WTC11 (cell line): ENCODE results near the gene GDI1. TPM values are rescaled to one million over a fixed set of nuclear protein-coding genes. Genes with fewer than 3 reads are reported as not detected.

Source experiments
- ATAC-seq: fragments of 200-7000 bp; cut with Tn5 transposase; 2 replicates; pipeline ENCODE4 v1.10.0; 2021; ENCODE audit warnings: mild to moderate bottlenecking, moderate library complexity
- CTCF ChIA-PET: fragments of 300-600 bp; sonication (Branson Sonifier 250); formaldehyde crosslinking; loops from one replicate; lab custom pipeline; 2021; ENCODE audit warnings: antibody characterized with exemption; lab: Charles Lee
- POLR2A ChIA-PET: fragments of 350-600 bp; sonication (Branson Sonifier 250); formaldehyde crosslinking; loops from one replicate; lab custom pipeline; 2021; ENCODE audit warnings: antibody characterized with exemption; lab: Charles Lee
- DNase-seq: peaks from one replicate; pipeline ENCODE4 v3.0.0; 2021; ENCODE audit warnings: low spot score
- H3K27ac Mint-ChIP-seq: 2 replicates; pipeline ENCODE4 v1.8.0; 2021; ENCODE audit warnings: mixed read lengths
- H3K27me3 Mint-ChIP-seq: 2 replicates; pipeline ENCODE4 v1.8.0; 2021; ENCODE audit warnings: low read depth, mild to moderate bottlenecking, moderate library complexity, mixed read lengths
- H3K36me3 Mint-ChIP-seq: 2 replicates; pipeline ENCODE4 v1.8.0; 2021; ENCODE audit warnings: mixed read lengths
- H3K4me1 Mint-ChIP-seq: 2 replicates; pipeline ENCODE4 v1.8.0; 2022; ENCODE audit warnings: mixed read lengths
- H3K4me3 Mint-ChIP-seq: 2 replicates; pipeline ENCODE4 v1.8.0; 2021; ENCODE audit warnings: mild to moderate bottlenecking, moderate library complexity, mixed read lengths
- H3K9me3 Mint-ChIP-seq: 2 replicates; pipeline ENCODE4 v1.8.0; 2021; ENCODE audit warnings: mixed read lengths
- AR ChIP-seq: fragments of 250-450 bp; sonication (Bioruptor Pico); IDR thresholded peaks from 2 replicates; pipeline ENCODE4 v1.9.0; 2021; ENCODE audit warnings: mild to moderate bottlenecking
- ATF6 ChIP-seq: sonication (generic); formaldehyde crosslinking; IDR thresholded peaks from 2 replicates; pipeline ENCODE4 v1.8.1; 2023; ENCODE audit warnings: mild to moderate bottlenecking, missing genetic modification reagents
- ELF4 ChIP-seq: sonication (generic); formaldehyde crosslinking; IDR thresholded peaks from 2 replicates; pipeline ENCODE4 v1.8.1; 2022; ENCODE audit warnings: low read depth, mild to moderate bottlenecking, moderate library complexity, missing genetic modification reagents
- ESRRA ChIP-seq: sonication (generic); formaldehyde crosslinking; IDR thresholded peaks from 2 replicates; pipeline ENCODE4 v1.8.1; 2022; ENCODE audit warnings: mild to moderate bottlenecking, missing genetic modification reagents, borderline replicate concordance
- GABPB1 ChIP-seq: sonication (generic); formaldehyde crosslinking; IDR thresholded peaks from 2 replicates; pipeline ENCODE4 v1.8.1; 2023; ENCODE audit warnings: mild to moderate bottlenecking, missing genetic modification reagents
- GRHL2 ChIP-seq: fragments of 250-450 bp; sonication (Bioruptor Pico); IDR thresholded peaks from 2 replicates; pipeline ENCODE4 v1.8.0; 2022; ENCODE audit warnings: mild to moderate bottlenecking, moderate library complexity; ENCODE audit not compliant: insufficient replicate concordance, severe bottlenecking
- IRF2 ChIP-seq: sonication (generic); formaldehyde crosslinking; IDR thresholded peaks from 2 replicates; pipeline ENCODE4 v1.8.0; 2022; ENCODE audit warnings: low read depth, missing genetic modification reagents, borderline replicate concordance
- JAZF1 ChIP-seq: fragments of 250-450 bp; sonication (Bioruptor Pico); IDR thresholded peaks from 2 replicates; pipeline ENCODE4 v1.9.0; 2021; ENCODE audit warnings: moderate library complexity, mild to moderate bottlenecking, inconsistent platforms
- JUN ChIP-seq: sonication (generic); formaldehyde crosslinking; IDR thresholded peaks from 2 replicates; pipeline ENCODE4 v1.8.0; 2023; ENCODE audit warnings: mild to moderate bottlenecking, missing genetic modification reagents
- MXD4 ChIP-seq: fragments of 250-450 bp; sonication (Bioruptor Pico); IDR thresholded peaks from 2 replicates; pipeline ENCODE4 v1.8.0; 2021; ENCODE audit warnings: mild to moderate bottlenecking, moderate library complexity, borderline replicate concordance
- NFATC4 ChIP-seq: fragments of 250-450 bp; sonication (Bioruptor Pico); IDR thresholded peaks from 2 replicates; pipeline ENCODE4 v1.9.0; 2021; ENCODE audit warnings: mild to moderate bottlenecking
- NR3C1 ChIP-seq: sonication (generic); formaldehyde crosslinking; conservative IDR thresholded peaks from 2 replicates; pipeline ENCODE4 v1.8.1; 2023; ENCODE audit warnings: low read depth, mild to moderate bottlenecking, missing genetic modification reagents
- OVOL2 ChIP-seq: fragments of 250-450 bp; sonication (Bioruptor Pico); IDR thresholded peaks from 2 replicates; pipeline ENCODE4 v1.9.0; 2021; ENCODE audit warnings: mild to moderate bottlenecking, borderline replicate concordance
- PREB ChIP-seq: sonication (generic); formaldehyde crosslinking; IDR thresholded peaks from 2 replicates; pipeline ENCODE4 v1.8.1; 2022; ENCODE audit warnings: mild to moderate bottlenecking, missing genetic modification reagents, moderate library complexity, borderline replicate concordance
- RELA ChIP-seq: sonication (generic); formaldehyde crosslinking; IDR thresholded peaks from 2 replicates; pipeline ENCODE4 v1.8.1; 2022; ENCODE audit warnings: missing genetic modification reagents, mild to moderate bottlenecking, borderline replicate concordance
- SMAD3 ChIP-seq: sonication (generic); formaldehyde crosslinking; IDR thresholded peaks from 2 replicates; pipeline ENCODE4 v1.8.0; 2022; ENCODE audit warnings: missing genetic modification reagents, mild to moderate bottlenecking, borderline replicate concordance
- SMAD4 ChIP-seq: sonication (generic); formaldehyde crosslinking; IDR thresholded peaks from 2 replicates; pipeline ENCODE4 v1.8.0; 2022; ENCODE audit warnings: mild to moderate bottlenecking, missing genetic modification reagents
- SOX15 ChIP-seq: fragments of 250-450 bp; sonication (Bioruptor Pico); IDR thresholded peaks from 2 replicates; pipeline ENCODE4 v1.9.0; 2021; ENCODE audit warnings: mild to moderate bottlenecking
- ZMAT4 ChIP-seq: fragments of 250-450 bp; sonication (Bioruptor Pico); IDR thresholded peaks from 2 replicates; pipeline ENCODE4 v1.9.0; 2021; ENCODE audit warnings: mild to moderate bottlenecking
- ZNF232 ChIP-seq: sonication (generic); formaldehyde crosslinking; IDR thresholded peaks from 2 replicates; pipeline ENCODE4 v1.8.0; 2022; ENCODE audit warnings: mild to moderate bottlenecking, missing genetic modification reagents
- ZNF263 ChIP-seq: sonication (generic); formaldehyde crosslinking; IDR thresholded peaks from 2 replicates; pipeline ENCODE4 v1.8.1; 2022; ENCODE audit warnings: low read depth, mild to moderate bottlenecking, moderate library complexity, missing genetic modification reagents
- ZNF416 ChIP-seq: fragments of 250-450 bp; sonication (Bioruptor Pico); IDR thresholded peaks from 2 replicates; pipeline ENCODE4 v1.9.0; 2021; ENCODE audit warnings: mild to moderate bottlenecking, inconsistent platforms
- ZNF532 ChIP-seq: fragments of 250-450 bp; sonication (Bioruptor Pico); IDR thresholded peaks from 2 replicates; pipeline ENCODE4 v1.9.0; 2021; ENCODE audit warnings: mild to moderate bottlenecking, borderline replicate concordance
- total RNA-seq: library from RNA; stranded (reverse); gene quantifications from 3 replicates; pipeline ENCODE4 v1.2.3, GENCODE V29; 2021

GDI1 gene
- total RNA-seq, 1 experiment from 2014 or later, result 108 TPM

- H3K4me1 Mint-ChIP-seq, result peaks cover 16% of the 10 kb centered on the region
- no peak overlapping the region; the same call in 1 of the 2 replicates for H3K27ac Mint-ChIP-seq
- no peaks in the 10 kb centered on the region for H3K27me3 Mint-ChIP-seq
- POLR2A ChIA-PET, result no interaction called here
- no peak for DNase-seq
- no peak overlapping the region for H3K4me3 Mint-ChIP-seq
- ATAC-seq, result no peak
- CTCF ChIA-PET, result interaction anchor here (1.2 kb wide), 1 partner anchor 124 kb away, joined by 5 read pairs; no protein-coding TSS in a partner anchor
- H3K36me3 Mint-ChIP-seq, result peaks cover 25% of the 10 kb centered on the region
- TF ChIP-seq SOX15 (CRISPR knock-in tag), result no peak
- TF ChIP-seq PREB (CRISPR knock-in tag), result no peak
- TF ChIP-seq JUN (CRISPR knock-in tag), result no peak
- no peak for TF ChIP-seq MXD4
- no peak for TF ChIP-seq ZNF232
- TF ChIP-seq ELF4 (CRISPR knock-in tag), result no peak
- no peak for TF ChIP-seq AR (CRISPR knock-in tag)
- no peak for TF ChIP-seq GABPB1 (CRISPR knock-in tag)
- TF ChIP-seq OVOL2 (CRISPR knock-in tag), result no peak
- TF ChIP-seq NFATC4 (CRISPR knock-in tag), result no peak
- TF ChIP-seq RELA, result no peak
- no peak for TF ChIP-seq ZMAT4
- TF ChIP-seq JAZF1 (CRISPR knock-in tag), result no peak
- no peak for TF ChIP-seq NR3C1
- TF ChIP-seq ZNF532, result no peak
- no peak for TF ChIP-seq SMAD3 (CRISPR knock-in tag)
- no peak for TF ChIP-seq SMAD4 (CRISPR knock-in tag)
- no peak for TF ChIP-seq ESRRA (CRISPR knock-in tag)
- no peak for TF ChIP-seq ZNF416 (CRISPR knock-in tag)
- no peaks in the 10 kb centered on the region for H3K9me3 Mint-ChIP-seq
Observed at GRCh38 chrX:154403192-154403591, 33.8 kb upstream of the GDI1 start.

GRCh38 chrX:154403858-154404257 lies 33.1 kb upstream of the GDI1 start:
- ATAC-seq, result no peak
- H3K27ac Mint-ChIP-seq, result no peak overlapping the region
- ChIA-PET CTCF (no interaction called here), POLR2A (no interaction called here)
- H3K9me3 Mint-ChIP-seq, result no peaks in the 10 kb centered on the region
- no peak overlapping the region for H3K4me3 Mint-ChIP-seq
- H3K36me3 Mint-ChIP-seq, result peaks cover 21% of the 10 kb centered on the region
- no peak for DNase-seq
- peaks cover 19% of the 10 kb centered on the region for H3K4me1 Mint-ChIP-seq
- H3K27me3 Mint-ChIP-seq, result no peaks in the 10 kb centered on the region
- TF ChIP-seq IRF2 (CRISPR knock-in tag), result no peak
- TF ChIP-seq MXD4, result no peak
- no peak for TF ChIP-seq ZNF263
- TF ChIP-seq ATF6, result no peak
- no peak for TF ChIP-seq GRHL2
- TF ChIP-seq SMAD4 (CRISPR knock-in tag), result no peak
